ENCODE results near the gene EPM2A. TPM values are rescaled to one million over a fixed set of nuclear protein-coding genes. Genes with fewer than 3 reads are reported as not detected.
A peak's percentile ranks its signal among the peaks of the same experiment; 100 is the strongest.
"Not testable (repeated sequence)": the region's sequence is repeated elsewhere in the genome, so short reads cannot be mapped to it uniquely, and the experiment has no call there.

Gene EPM2A
- total RNA-seq = 35.7 and 40.9 TPM in 2 replicates
- polyA plus RNA-seq (2012) = 9.3 TPM

GRCh38 chr6:145735356-145736165 lies at the start of gene EPM2A:
TSS of gene EPM2A (minus strand) at chr6:145735520. CDS start at chr6:145735498, 22 bp downstream.
- peak; percentile 93 for DNase-seq (ENCODE audit: low read depth)

DNA sequence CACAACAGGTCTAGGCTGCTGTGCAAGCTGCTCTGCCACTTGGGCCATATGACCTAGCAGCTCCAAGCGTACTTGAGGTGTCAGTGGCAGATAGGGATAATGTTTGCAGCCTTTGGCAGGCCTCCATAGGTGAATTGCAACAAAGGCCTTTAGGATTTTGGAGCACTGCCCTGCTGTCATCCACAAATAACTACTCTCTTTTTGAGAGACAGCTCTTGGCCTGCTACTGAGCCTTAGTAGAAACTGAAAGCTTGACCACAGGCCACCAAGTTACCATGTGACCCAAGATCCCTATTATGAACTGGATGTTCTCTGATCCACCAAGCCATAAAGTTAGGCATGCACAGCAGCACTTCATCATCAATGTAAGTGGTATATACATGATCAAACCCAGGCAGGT lies 49.4 kb upstream of the EPM2A start:
- peak; percentile 4 for DNase-seq (ENCODE audit: low read depth)

- DNase-seq (ENCODE audit: low read depth) = no peak
These were observed 48.5 kb upstream of the EPM2A start for GRCh38 chr6:145783796-145784195.

GRCh38 chr6:145772846-145773245 lies 37.5 kb upstream of the EPM2A start:
- no peak for DNase-seq (ENCODE audit: low read depth)

DNA sequence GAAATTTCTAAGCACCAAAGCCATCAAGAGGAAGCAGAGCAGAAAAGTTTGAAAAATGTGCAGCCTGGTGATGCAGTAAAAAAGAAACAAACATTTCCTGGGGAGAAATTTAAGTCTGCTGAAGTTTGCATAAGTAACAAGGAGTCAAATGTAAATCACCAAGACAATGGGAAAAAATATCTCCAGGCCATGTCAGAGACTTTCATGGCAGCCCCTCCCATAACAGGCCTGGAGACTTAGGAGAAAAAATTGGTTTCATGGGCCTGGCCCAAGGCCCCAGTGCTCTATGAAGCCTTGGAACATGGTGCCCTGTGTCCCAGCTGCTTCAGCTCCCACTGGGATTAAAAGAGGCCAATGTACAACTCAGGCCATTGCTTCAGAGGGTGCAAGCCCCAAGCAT lies 30.1 kb upstream of the EPM2A start:
- DNase-seq (ENCODE audit: low read depth) = no peak

DNA sequence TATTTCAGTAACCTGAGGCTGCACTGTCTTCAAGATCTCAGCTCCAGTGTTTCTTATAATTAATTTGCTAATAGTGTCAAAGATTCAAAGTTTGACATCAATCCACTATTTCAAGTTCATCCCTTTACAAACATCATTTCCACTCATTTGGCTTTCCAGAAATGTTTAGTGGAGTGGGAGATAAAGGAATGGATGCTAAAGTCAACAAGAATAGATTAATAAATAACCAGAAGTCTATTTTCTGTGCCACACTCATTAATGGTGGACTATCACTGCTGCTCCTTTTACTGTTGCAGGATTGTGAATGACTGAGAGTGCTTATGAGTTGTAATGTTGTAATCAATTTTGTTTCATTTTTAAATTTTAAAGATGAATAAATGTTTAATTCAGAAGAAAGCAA lies 28.4 kb upstream of the EPM2A start:
- DNase-seq (ENCODE audit: low read depth) = no peak

GRCh38 chr6:145761584-145761983 lies 26.3 kb upstream of the EPM2A start:
- peak; percentile 51 for DNase-seq (ENCODE audit: low read depth)

DNA sequence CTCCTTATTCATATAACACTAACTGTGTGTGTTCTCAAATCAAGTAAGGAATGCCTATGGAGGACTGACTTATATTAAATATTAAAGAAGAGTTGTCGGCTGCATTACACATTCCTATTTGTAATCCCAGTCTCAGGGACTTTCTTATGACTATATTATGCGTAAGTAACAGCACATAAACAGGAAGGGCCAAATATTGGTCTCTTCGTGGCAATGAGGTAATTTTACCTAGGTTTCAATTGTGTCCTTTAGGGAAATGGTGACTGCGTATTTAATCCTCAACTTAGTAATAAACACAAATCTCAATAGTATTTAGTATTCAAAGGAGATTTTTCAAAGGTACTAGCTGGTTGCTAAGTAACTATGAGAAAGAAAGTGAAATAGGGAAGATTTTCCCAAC lies 22.8 kb upstream of the EPM2A start:
- DNase-seq (ENCODE audit: low read depth) = no peak

- peak; percentile 77 for DNase-seq (ENCODE audit: low read depth)
These were observed 20.9 kb upstream of the EPM2A start for GRCh38 chr6:145756170-145756662.

- no peak for DNase-seq (ENCODE audit: low read depth)
These were observed 20.4 kb upstream of the EPM2A start for GRCh38 chr6:145755682-145756081.

DNA sequence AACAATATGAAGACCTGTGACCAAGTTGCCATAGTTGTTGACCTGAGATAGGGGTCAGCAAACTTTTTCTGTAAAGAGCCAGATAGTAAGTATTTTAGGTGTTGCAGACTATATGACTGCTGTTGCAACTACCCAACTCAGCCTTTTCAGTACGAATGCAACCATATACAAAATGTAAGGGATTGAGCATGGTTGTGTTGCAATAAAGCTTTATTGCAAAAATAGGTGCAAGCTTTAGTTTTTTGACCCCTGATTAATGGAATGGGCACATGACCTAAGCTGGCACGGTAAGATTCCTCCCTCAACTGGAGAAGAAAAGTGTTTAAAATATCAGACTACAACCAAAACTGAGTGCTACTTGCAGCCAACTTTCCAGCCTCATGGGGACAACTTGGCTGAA lies 17.3 kb upstream of the EPM2A start:
- DNase-seq (ENCODE audit: low read depth) = no peak

DNA sequence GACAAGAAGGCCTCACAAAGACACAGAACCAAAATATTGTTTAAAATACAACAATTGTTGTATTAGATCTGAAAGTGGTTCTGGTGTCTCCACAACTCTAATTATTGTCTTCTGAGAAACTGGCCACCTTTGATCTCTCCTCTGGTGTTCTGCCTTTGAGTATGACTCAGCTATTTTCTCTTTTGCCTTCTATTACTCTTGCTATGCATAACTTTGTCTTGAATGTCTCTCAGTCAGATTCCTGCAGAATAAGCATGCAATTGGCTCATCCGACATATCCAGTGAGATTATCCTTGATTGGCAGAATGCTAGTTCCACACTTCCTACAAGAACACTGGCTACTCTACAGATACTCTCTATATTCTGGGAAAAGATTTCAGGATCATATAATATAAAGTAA lies 14.3 kb upstream of the EPM2A start:
- peak; percentile 74 for DNase-seq (ENCODE audit: low read depth)

DNA sequence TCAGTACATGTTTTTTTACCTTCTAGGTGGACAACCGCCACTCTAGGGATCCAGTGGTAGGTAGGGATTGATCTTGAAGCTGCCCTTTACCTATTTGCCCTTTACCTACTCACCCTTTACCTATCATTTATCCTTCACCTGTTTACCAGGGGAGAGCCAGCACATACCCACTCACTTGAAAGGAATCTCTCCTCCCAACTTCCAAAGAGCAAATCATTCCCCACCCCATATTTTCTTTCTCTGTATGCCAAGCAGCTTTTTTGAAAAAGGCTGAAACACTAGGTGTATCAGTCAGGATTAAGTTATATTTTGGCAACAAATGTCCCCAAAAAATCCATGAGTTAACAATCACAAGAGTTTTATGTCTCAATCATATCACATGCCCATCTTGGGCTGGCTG lies 10.5 kb upstream of the EPM2A start:
- DNase-seq (ENCODE audit: low read depth) = no peak

DNA sequence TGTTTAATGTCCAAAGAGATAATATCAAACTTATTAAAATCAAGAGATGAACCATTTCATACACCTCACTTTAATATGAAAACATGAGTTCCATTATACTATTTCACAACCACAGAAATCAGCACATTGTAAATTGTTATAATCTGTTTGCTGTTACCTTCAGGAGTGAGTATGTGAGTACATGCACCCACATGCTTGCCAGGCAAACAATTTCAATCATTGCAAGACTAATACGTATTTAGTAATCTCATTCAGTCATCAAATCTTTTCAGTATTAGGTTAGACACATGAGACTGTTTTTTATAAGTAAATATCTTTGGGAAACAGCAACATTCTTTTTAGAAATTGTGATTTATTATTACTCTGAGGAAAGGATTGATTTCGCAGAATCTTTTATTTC lies 9.3 kb upstream of the EPM2A start:
- no peak for DNase-seq (ENCODE audit: low read depth)

GRCh38 chr6:145743332-145743731 lies 8.0 kb upstream of the EPM2A start:
- no peak for DNase-seq (ENCODE audit: low read depth)

- DNase-seq (ENCODE audit: low read depth) = not testable (repeated sequence)
These were observed 7.2 kb upstream of the EPM2A start for GRCh38 chr6:145742472-145742871.

GRCh38 chr6:145739685-145740084 lies 4.4 kb upstream of the EPM2A start:
- DNase-seq (ENCODE audit: low read depth) = not testable (repeated sequence)

DNA sequence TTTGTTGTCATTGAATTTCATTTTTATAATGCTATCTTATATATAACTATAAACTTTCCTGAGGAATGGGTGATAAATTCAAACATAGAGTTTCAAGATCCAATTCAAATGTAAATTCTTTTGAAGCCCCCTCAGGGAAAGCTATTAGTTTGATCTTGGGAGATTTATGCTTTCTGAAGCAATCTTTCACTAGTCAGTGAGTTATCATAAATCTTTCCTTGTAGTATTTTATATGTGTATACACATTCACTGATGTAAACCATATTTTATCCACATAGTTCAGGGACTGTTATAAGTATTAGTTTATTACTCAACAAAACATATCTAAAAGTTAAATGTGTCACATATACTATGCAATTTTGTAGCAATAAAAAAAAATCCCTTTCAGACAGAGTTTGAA lies 2.9 kb upstream of the EPM2A start:
- DNase-seq (ENCODE audit: low read depth) = no peak

- DNase-seq (ENCODE audit: low read depth) = peak; percentile 56
These were observed 1.4 kb upstream of the EPM2A start for GRCh38 chr6:145736661-145737144.

DNA sequence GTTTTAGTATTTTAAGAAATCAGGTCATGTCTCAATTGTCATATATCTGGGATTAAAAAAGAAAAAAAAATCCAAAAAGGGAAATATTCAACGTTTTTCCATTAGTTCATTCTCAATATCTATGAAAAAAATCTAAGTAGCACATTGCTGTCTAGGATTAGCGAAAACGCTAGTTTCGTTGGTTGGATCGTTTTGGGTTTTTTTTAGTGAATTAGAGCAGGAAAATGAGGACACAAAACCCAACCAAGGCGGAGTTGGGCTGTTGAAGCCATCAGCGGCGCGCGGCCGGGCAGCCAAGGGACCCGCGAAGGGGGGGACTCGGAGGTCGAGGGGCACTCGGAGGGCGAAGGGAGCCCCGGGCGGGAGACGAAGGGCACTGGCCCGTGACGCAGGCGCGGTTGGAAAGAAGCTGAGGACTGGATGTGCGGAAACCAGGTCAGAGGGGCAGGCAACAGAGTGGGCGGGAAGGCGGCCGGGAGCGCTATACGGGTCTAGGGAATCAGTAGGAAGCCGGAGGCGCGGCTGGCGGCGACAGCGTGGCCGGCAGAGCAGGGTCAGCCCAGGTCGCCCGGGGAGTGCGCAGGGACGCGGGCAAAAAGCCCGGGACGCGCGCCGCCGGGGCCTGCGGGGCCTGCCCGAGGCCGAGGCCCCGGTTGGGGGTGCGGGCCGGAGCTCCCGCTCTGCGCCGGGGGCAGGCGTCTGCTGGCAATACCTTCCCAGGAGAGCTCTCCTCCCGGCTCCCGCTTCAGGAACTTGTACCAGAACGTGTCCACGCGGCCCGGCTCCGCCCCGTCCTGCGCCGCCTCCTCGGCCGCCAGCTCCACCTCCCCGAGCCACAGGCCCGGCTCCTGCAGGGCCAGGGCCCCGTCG lies 599 bp downstream of the EPM2A start:
- peak; percentile 93 for DNase-seq (ENCODE audit: low read depth)

DNA sequence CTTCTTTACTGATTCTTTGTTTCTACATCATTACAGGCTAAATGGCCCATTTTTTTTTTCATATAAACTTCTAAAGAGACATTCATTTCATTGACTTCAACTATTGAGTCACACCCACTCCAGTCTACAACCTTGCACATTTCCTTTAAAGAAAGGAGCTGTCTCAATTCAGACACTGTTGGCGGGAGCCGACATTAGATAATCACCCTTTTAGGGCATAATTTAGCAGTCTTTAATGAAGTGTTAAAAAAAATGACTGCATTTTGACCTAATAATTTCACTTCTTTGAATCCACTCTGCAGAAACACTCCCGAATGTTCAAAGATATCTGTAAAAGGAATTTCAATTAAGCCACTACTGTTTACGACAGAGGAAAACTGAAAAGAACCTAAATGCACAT lies 1.5 kb downstream of the EPM2A start:
- DNase-seq (ENCODE audit: low read depth) = no peak

GRCh38 chr6:145733207-145733606 lies 2.1 kb downstream of the EPM2A start:
- DNase-seq (ENCODE audit: low read depth) = no peak
